HCT116 (cell line): ENCODE measurements around the gene KSR1. TPM values are rescaled to one million over a fixed set of nuclear protein-coding genes. Genes with fewer than 3 reads are reported as not detected.

Experiments
- ATAC-seq: fragments of 200-7000 bp; cut with Tn5 transposase; 2 replicates; pipeline ENCODE4 v1.9.1; 2020; ENCODE audit warnings: mild to moderate bottlenecking, moderate library complexity
- BruUV-seq: library from RNA; stranded (reverse); fragments of 400-500 nt; replicated peaks from 2 replicates; lab custom pipeline; 2021; lab: Mats Ljungman, UMichigan
- CTCF ChIA-PET: fragments of 300-600 bp; sonication (Branson Sonifier 250); formaldehyde crosslinking; loops from one replicate; lab custom pipeline; 2021; ENCODE audit warnings: antibody characterized with exemption; lab: Charles Lee
- POLR2A ChIA-PET: fragments of 300-600, 350-600 bp; sonication (Branson Sonifier 250); formaldehyde crosslinking; loops from one replicate; lab custom pipeline; 2021; ENCODE audit warnings: antibody characterized with exemption; lab: Charles Lee
- RAD21 ChIA-PET, 2 experiments: fragments of 300-600 bp; sonication (Branson Sonifier 250); formaldehyde crosslinking; loops; one replicate each; lab custom pipeline; 2023; ENCODE audit warnings: low total read pairs in 2 of 2; ENCODE audit not compliant: uncharacterized antibody in 2 of 2, unreplicated experiment in 2 of 2, low non-redundant PET in 1 of 2; lab: Charles Lee
- DNase-seq: peaks from one replicate; pipeline ENCODE4 v3.0.0-alpha.2; 2010; ENCODE audit warnings: low read depth, low spot score
- H2AFZ ChIP-seq: fragments of 200-600 bp; shearing (Covaris generic), sonication (generic); 2 replicates; pipeline ENCODE4 v1.6.1; 2017; ENCODE audit warnings: low read depth, mixed run types, mixed read lengths, antibody characterized with exemption, low read length; ENCODE audit not compliant: poor library complexity, severe bottlenecking
- H3K27ac ChIP-seq: 2 replicates; pipeline ENCODE4 v1.5.1; 2012; ENCODE audit warnings: low read depth, low read length
- H3K27me3 ChIP-seq: fragments of 200-600 bp; sonication (generic); 2 replicates; pipeline ENCODE4 v1.6.1; 2016; ENCODE audit warnings: mixed run types, low read length, mixed read lengths; ENCODE audit not compliant: insufficient read depth
- H3K36me3 ChIP-seq, 2 experiments: fragments of 200-500 bp in 1 of 2; fragments of 200-600 bp in 1 of 2; sonication (Bioruptor generic) in 1 of 2; sonication (generic) in 1 of 2; 2 replicates each; pipeline versions ENCODE4 v1.5.1 to v1.6.1; 2014 to 2016; ENCODE audit warnings: low read length in 2 of 2, inconsistent platforms in 1 of 2, mixed read lengths in 1 of 2, mixed run types in 1 of 2; ENCODE audit not compliant: insufficient read depth in 2 of 2, control insufficient read depth in 1 of 2
- H3K4me1 ChIP-seq, 2 experiments: fragments of 200-600 bp in 1 of 2; sonication (generic) in 1 of 2; 2 replicates each; pipeline versions ENCODE4 v1.5.1 to v1.6.1; 2012 to 2017; ENCODE audit warnings: low read length in 2 of 2, inconsistent platforms in 1 of 2, mild to moderate bottlenecking in 1 of 2, mixed read lengths in 1 of 2, mixed run types in 1 of 2, moderate library complexity in 1 of 2; ENCODE audit not compliant: insufficient read depth in 2 of 2, control insufficient read depth in 1 of 2
- H3K4me2 ChIP-seq: fragments of 200-600 bp; sonication (generic); 2 replicates; pipeline ENCODE4 v1.6.1; 2017; ENCODE audit warnings: mixed run types, low read length, mixed read lengths
- H3K4me3 ChIP-seq, 2 experiments: fragments of 200-600 bp in 1 of 2; sonication (generic) in 1 of 2; replicated peaks in 1 of 2; 2 replicates each; pipeline ENCODE4 v1.5.1; 2011 to 2016; ENCODE audit warnings: low read length in 2 of 2, control low read depth in 1 of 2, low read depth in 1 of 2, mild to moderate bottlenecking in 1 of 2, mixed read lengths in 1 of 2, mixed run types in 1 of 2
- H3K79me2 ChIP-seq: fragments of 200-600 bp; sonication (generic); 2 replicates; pipeline ENCODE4 v1.6.1; 2017; ENCODE audit warnings: mild to moderate bottlenecking, mixed run types, low read length, moderate library complexity, mixed read lengths; ENCODE audit not compliant: insufficient read depth
- H3K9ac ChIP-seq: fragments of 200-600 bp; sonication (generic); 2 replicates; pipeline ENCODE4 v1.6.1; 2016; ENCODE audit warnings: low read length, mixed read lengths
- H3K9me2 ChIP-seq: fragments of 200-600 bp; sonication (generic), shearing (Covaris generic); 2 replicates; pipeline ENCODE4 v1.6.1; 2017; ENCODE audit warnings: mixed run types, mild to moderate bottlenecking, moderate library complexity; ENCODE audit not compliant: insufficient read depth
- H3K9me3 ChIP-seq, 2 experiments: fragments of 200-500 bp in 1 of 2; fragments of 200-600 bp in 1 of 2; sonication (Bioruptor generic) in 1 of 2; sonication (generic) in 1 of 2; 2 replicates each; pipeline ENCODE4 v1.6.1; 2014 to 2017; ENCODE audit warnings: low read length in 2 of 2, mixed read lengths in 2 of 2, inconsistent platforms in 1 of 2, low read depth in 1 of 2, mild to moderate bottlenecking in 1 of 2, mixed run types in 1 of 2, moderate library complexity in 1 of 2; ENCODE audit not compliant: control insufficient read depth in 1 of 2, insufficient read depth in 1 of 2
- H4K20me1 ChIP-seq: fragments of 200-600 bp; sonication (generic), shearing (Covaris generic); 2 replicates; pipeline ENCODE4 v1.6.1; 2017; ENCODE audit warnings: mixed run types, mild to moderate bottlenecking, moderate library complexity; ENCODE audit not compliant: insufficient read depth
- EGR1 ChIP-seq: IDR thresholded peaks from 2 replicates; pipeline ENCODE4 v1.6.1; 2012; ENCODE audit warnings: low read depth
- JUND ChIP-seq: IDR thresholded peaks from 2 replicates; pipeline ENCODE4 v1.6.1; 2012
- SIN3A ChIP-seq: IDR thresholded peaks from 2 replicates; pipeline ENCODE4 v1.6.1; 2012; ENCODE audit warnings: low read depth
- SRF ChIP-seq: IDR thresholded peaks from 2 replicates; pipeline ENCODE4 v1.6.1; 2012; ENCODE audit warnings: low read depth
- ZFX ChIP-seq: fragments of 450-650 bp; IDR thresholded peaks from 2 replicates; pipeline ENCODE4 v1.6.1; 2017
- ZNF274 ChIP-seq: fragments of 200-500 bp; sonication (Bioruptor generic); IDR thresholded peaks from 2 replicates; pipeline ENCODE4 v1.6.1; 2014; ENCODE audit warnings: mild to moderate bottlenecking, low read depth, low read length, inconsistent platforms
- intact Hi-C: fragments of 100-400 bp; cut with micrococcal nuclease; formaldehyde crosslinking; loops from 2 replicates; pipeline ENCODE4 v1.10.0; 2022
- total RNA-seq: library from RNA; stranded (reverse); gene quantifications from one replicate; pipeline ENCODE4 v1.2.1, GENCODE V29; 2021; ENCODE audit not compliant: unreplicated experiment
- TF ChIP-seq, protein P1 (sequence below), 3 experiments: fragments of 200-600 bp in 1 of 3; sonication (generic) in 1 of 3; IDR thresholded peaks in 2 of 3; conservative IDR thresholded peaks in 1 of 3; 2 replicates each; pipeline ENCODE4 v1.5.1; 2012 to 2017; ENCODE audit warnings: low read depth in 2 of 3, low read length in 2 of 3, antibody characterized with exemption in 1 of 3, borderline replicate concordance in 1 of 3, control low read depth in 1 of 3, mild to moderate bottlenecking in 1 of 3, mixed read lengths in 1 of 3, mixed run types in 1 of 3, moderate library complexity in 1 of 3; ENCODE audit not compliant: insufficient read depth in 1 of 3
- TF ChIP-seq, protein P2 (sequence below): IDR thresholded peaks from 2 replicates; pipeline ENCODE4 v1.6.1; 2011; ENCODE audit warnings: mild to moderate bottlenecking, low read length, moderate library complexity; ENCODE audit not compliant: insufficient replicate concordance; ENCODE audit errors: extremely low read depth

The KSR1 gene
- total RNA-seq, 1 experiment from 2014 or later: 16.5 TPM

DNA sequence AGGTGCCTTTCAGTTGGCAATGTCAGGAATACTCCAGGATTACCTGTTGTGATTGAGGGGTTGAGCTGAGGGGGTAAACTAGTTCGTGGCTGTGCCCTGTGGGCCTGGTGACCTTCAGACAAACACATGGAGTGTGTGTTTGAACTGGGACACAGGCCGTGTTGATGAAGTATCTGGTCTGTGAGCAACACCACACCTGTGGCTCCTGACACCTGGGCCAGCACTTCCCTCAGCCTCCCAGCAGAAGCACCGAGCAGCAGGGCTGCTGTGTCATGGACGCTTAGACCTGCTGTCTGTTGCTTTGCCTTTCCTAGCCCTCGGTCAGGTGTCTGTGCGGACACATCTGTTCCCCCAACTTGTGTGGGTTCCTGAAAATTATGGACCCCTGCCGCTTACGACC lies 82.9 kb downstream of the KSR1 start:
- Histone ChIP-seq H4K20me1 (no peaks in the 10 kb centered on the region), H3K9me2 (no peaks in the 10 kb centered on the region), H3K27me3 (no peaks in the 10 kb centered on the region), H3K9ac (no peak overlapping the region), H3K9me3 (no peaks in the 10 kb centered on the region), H3K27ac (no peak overlapping the region), H3K4me3 (no peak overlapping the region), H2AFZ (no peak overlapping the region), H3K4me2 (no peak overlapping the region), H3K79me2 (no peaks in the 10 kb centered on the region), H3K36me3 (no peaks in the 10 kb centered on the region), H3K4me1 (peaks cover under 1 to 14% of the 10 kb centered on the region in 2 experiments; a peak in 2 of 4 replicates)
- intact Hi-C loops: no loop called here
- no TSS peak for BruUV-seq
- TF ChIP-seq, protein P1, sequence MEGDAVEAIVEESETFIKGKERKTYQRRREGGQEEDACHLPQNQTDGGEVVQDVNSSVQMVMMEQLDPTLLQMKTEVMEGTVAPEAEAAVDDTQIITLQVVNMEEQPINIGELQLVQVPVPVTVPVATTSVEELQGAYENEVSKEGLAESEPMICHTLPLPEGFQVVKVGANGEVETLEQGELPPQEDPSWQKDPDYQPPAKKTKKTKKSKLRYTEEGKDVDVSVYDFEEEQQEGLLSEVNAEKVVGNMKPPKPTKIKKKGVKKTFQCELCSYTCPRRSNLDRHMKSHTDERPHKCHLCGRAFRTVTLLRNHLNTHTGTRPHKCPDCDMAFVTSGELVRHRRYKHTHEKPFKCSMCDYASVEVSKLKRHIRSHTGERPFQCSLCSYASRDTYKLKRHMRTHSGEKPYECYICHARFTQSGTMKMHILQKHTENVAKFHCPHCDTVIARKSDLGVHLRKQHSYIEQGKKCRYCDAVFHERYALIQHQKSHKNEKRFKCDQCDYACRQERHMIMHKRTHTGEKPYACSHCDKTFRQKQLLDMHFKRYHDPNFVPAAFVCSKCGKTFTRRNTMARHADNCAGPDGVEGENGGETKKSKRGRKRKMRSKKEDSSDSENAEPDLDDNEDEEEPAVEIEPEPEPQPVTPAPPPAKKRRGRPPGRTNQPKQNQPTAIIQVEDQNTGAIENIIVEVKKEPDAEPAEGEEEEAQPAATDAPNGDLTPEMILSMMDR (IDR thresholded peaks at IDR 0.05 in 2 of 3, conservative IDR thresholded peaks at IDR 0.05 in 1 of 3; ENCODE audit: borderline replicate concordance in 1 of 3, insufficient read depth in 1 of 3, low read depth in 2 of 3, low read length in 2 of 3): no peak
- TF ChIP-seq ZFX (no peak), ZNF274 (no peak), JUND (no peak), SIN3A (no peak), EGR1 (no peak), SRF (no peak)
- TF ChIP-seq, protein P2, sequence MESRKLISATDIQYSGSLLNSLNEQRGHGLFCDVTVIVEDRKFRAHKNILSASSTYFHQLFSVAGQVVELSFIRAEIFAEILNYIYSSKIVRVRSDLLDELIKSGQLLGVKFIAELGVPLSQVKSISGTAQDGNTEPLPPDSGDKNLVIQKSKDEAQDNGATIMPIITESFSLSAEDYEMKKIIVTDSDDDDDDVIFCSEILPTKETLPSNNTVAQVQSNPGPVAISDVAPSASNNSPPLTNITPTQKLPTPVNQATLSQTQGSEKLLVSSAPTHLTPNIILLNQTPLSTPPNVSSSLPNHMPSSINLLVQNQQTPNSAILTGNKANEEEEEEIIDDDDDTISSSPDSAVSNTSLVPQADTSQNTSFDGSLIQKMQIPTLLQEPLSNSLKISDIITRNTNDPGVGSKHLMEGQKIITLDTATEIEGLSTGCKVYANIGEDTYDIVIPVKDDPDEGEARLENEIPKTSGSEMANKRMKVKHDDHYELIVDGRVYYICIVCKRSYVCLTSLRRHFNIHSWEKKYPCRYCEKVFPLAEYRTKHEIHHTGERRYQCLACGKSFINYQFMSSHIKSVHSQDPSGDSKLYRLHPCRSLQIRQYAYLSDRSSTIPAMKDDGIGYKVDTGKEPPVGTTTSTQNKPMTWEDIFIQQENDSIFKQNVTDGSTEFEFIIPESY: no peak
- CTCF ChIA-PET: no interaction called here
- DNase-seq: no peak
- POLR2A ChIA-PET: no interaction called here
- RAD21 ChIA-PET: no interaction called here
- ATAC-seq: no peak
